Upper lobe of right lung (tissue), 1 donor: ENCODE results near the gene LACRT. TPM values are rescaled to one million over a fixed set of nuclear protein-coding genes. Genes with fewer than 3 reads are reported as not detected.

Source experiments
- ATAC-seq: fragments of 200-7000 bp; cut with Tn5 transposase; one replicate; pipeline ENCODE4 v1.9.1; 2020; ENCODE audit warnings: mild to moderate bottlenecking, moderate library complexity
- DNase-seq: peaks from one replicate; pipeline ENCODE4 v3.0.0-alpha.2; 2020
- H3K27ac ChIP-seq: fragments of 200-600 bp; one replicate; pipeline ENCODE4 v1.8.0; 2022
- H3K27me3 ChIP-seq: fragments of 200-600 bp; one replicate; pipeline ENCODE4 v1.8.0; 2022; ENCODE audit warnings: mild to moderate bottlenecking
- H3K36me3 ChIP-seq: fragments of 200-600 bp; one replicate; pipeline ENCODE4 v1.8.0; 2022
- H3K4me1 ChIP-seq: fragments of 200-600 bp; one replicate; pipeline ENCODE4 v1.8.0; 2022
- H3K4me3 ChIP-seq: fragments of 200-600 bp; one replicate; pipeline ENCODE4 v1.8.0; 2022; ENCODE audit warnings: mild to moderate bottlenecking
- H3K9me3 ChIP-seq: fragments of 200-600 bp; one replicate; pipeline ENCODE4 v1.8.0; 2022
- CTCF ChIP-seq: fragments of 200-600 bp; IDR thresholded peaks from one replicate; pipeline ENCODE4 v1.8.0; 2022; ENCODE audit warnings: antibody characterized with exemption
- intact Hi-C: fragments of 100-400 bp; cut with DNase I; formaldehyde crosslinking; loops from one replicate; pipeline ENCODE4 v1.11.0; 2022
- total RNA-seq: library from RNA; stranded (reverse); fragmentation: NEBNext Ultra II Directional; extraction: Animal tissue kit (Norgen Biotek cat#: 25700); gene quantifications from one replicate; pipeline ENCODE4 v1.2.1, GENCODE V29; 2021
- donor health status: DM: no; HTN: yes; CAD: no; lungs with severe emphysema.

Gene LACRT
- total RNA-seq, 1 donor from 2014 or later: not detected

GRCh38 chr12:54596526-54596946 is 38.2 kb downstream of the LACRT start:
- H3K36me3 ChIP-seq: no peaks in the 10 kb centered on the region
- peak; percentile 74 for ATAC-seq
- peak; percentile 75 for DNase-seq
- H3K4me3 ChIP-seq: no peak overlapping the region
- peaks cover 3% of the 10 kb centered on the region for H3K27me3 ChIP-seq
- H3K9me3 ChIP-seq: no peaks in the 10 kb centered on the region
- no peak overlapping the region for H3K27ac ChIP-seq
- intact Hi-C loops: no loop called here
- TF ChIP-seq CTCF: peak; percentile 93
- H3K4me1 ChIP-seq: no peaks in the 10 kb centered on the region

- Histone ChIP-seq H3K9me3 (no peaks in the 10 kb centered on the region), H3K36me3 (no peaks in the 10 kb centered on the region), H3K4me1 (no peaks in the 10 kb centered on the region), H3K27me3 (peaks cover 11% of the 10 kb centered on the region), H3K4me3 (no peak overlapping the region), H3K27ac (no peak overlapping the region)
- intact Hi-C loops: no loop called here
- ATAC-seq (no peak), DNase-seq (no peak)
- no peak for TF ChIP-seq CTCF
Measured at GRCh38 chr12:54595471-54595870, 39.2 kb downstream of the LACRT start.

- H3K4me1 ChIP-seq: no peaks in the 10 kb centered on the region
- no peaks in the 10 kb centered on the region for H3K36me3 ChIP-seq
- no peak for DNase-seq
- no peak overlapping the region for H3K27ac ChIP-seq
- intact Hi-C loops: no loop called here
- TF ChIP-seq CTCF: no peak
- H3K4me3 ChIP-seq: no peak overlapping the region
- H3K9me3 ChIP-seq: no peaks in the 10 kb centered on the region
- no peak for ATAC-seq
- peaks cover 23% of the 10 kb centered on the region for H3K27me3 ChIP-seq
Measured at GRCh38 chr12:54593725-54594124, 41.0 kb downstream of the LACRT start.

GRCh38 chr12:54593135-54593534 is 41.6 kb downstream of the LACRT start:
- Histone ChIP-seq H3K36me3 (no peaks in the 10 kb centered on the region), H3K27me3 (peaks cover 26% of the 10 kb centered on the region), H3K4me1 (peaks cover 1% of the 10 kb centered on the region), H3K27ac (no peak overlapping the region), H3K4me3 (no peak overlapping the region), H3K9me3 (no peaks in the 10 kb centered on the region)
- DNase-seq: no peak
- no peak for TF ChIP-seq CTCF
- intact Hi-C loops: no loop called here
- peak; percentile 46 for ATAC-seq

GRCh38 chr12:54592316-54592715 is 42.4 kb downstream of the LACRT start:
- H3K4me3 ChIP-seq: no peak overlapping the region
- peaks cover 34% of the 10 kb centered on the region for H3K27me3 ChIP-seq
- ATAC-seq (no peak), DNase-seq (no peak)
- peaks cover 6% of the 10 kb centered on the region for H3K4me1 ChIP-seq
- H3K9me3 ChIP-seq: no peaks in the 10 kb centered on the region
- intact Hi-C loops: no loop called here
- no peak for TF ChIP-seq CTCF
- H3K27ac ChIP-seq: no peak overlapping the region
- H3K36me3 ChIP-seq: no peaks in the 10 kb centered on the region

- ATAC-seq (no peak), DNase-seq (no peak)
- H3K27me3 ChIP-seq: peaks cover 45% of the 10 kb centered on the region
- H3K27ac ChIP-seq: no peak overlapping the region
- no peaks in the 10 kb centered on the region for H3K9me3 ChIP-seq
- intact Hi-C loops: no loop called here
- H3K36me3 ChIP-seq: no peaks in the 10 kb centered on the region
- no peak overlapping the region for H3K4me3 ChIP-seq
- H3K4me1 ChIP-seq: peaks cover 6% of the 10 kb centered on the region
- no peak for TF ChIP-seq CTCF
Measured at GRCh38 chr12:54590978-54591591, 43.6 kb downstream of the LACRT start.
